Fibroblast of skin of back (primary cell): Measurements from ENCODE around the gene NDFIP2.
A peak's percentile ranks its signal among the peaks of the same experiment; 100 is the strongest.

ENCODE experiments used
- DNase-seq: peaks from one replicate; pipeline ENCODE4 v3.0.0-alpha.2; 2013

The NDFIP2 gene

DNA sequence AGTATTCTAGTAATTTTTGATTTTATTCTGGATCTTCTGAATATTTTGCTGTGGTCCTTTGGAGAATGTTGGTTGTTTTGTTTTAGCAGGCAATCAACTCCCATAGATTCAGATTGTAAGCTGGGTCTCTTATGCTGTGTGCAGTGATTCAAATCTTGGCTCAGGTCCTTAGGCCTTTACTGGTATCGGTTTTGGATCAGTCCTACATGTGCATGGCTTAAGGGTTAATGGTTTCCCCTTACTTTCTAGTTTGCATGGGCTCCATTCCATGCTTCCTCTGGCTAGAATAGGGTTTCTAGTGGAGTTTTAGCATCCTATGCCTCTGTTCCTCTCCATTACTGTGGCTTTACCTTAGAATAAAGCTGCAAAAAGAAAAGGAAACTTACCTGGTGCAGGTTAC, 16.1 kb downstream of the NDFIP2 start:
- no peak for DNase-seq

DNA sequence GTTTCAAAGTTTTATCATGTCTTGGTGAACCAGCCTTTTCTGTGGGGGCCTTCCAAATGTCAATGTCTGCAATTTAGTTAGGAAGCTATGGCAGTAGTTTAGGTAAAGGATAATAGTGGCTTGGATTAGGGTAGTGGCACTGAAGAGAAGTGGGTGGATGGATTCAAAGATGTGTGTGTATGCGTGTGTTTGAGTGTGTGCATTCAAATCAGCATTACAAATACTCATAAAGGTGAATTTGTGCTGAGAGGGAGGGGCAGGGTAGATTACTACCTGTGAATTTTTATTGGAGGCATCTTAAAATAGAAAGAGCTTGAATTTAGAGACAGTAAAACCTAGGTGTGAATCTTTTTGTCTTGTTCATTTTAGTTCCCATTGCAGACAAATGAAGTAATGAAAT, 16.9 kb downstream of the NDFIP2 start:
- DNase-seq: no peak

DNA sequence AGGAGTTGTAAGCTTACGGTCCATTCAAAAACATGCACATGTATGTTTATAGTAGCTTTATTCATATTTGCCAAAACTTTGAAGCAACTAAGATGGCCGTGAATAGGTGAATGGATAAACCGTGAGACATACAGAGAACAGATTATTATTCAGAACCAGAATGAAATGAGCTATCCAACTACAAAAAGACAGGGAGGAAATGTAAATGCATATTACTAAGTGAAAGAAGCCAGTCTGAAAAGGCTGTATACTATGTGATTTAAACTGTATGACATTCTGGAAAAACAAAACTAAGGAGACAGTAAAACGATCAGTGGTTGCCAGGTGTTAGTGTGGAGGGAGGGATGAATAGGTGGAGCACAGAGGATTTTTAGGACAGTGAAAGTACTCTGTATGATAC, 19.9 kb downstream of the NDFIP2 start:
- DNase-seq: no peak

GRCh38 chr13:79501538-79502232, 20.7 kb downstream of the NDFIP2 start:
- DNase-seq: peak; percentile 18

- no peak for DNase-seq
Observed at GRCh38 chr13:79502859-79503468, 22.0 kb downstream of the NDFIP2 start.

- DNase-seq: no peak
Observed at GRCh38 chr13:79503473-79504017, 22.6 kb downstream of the NDFIP2 start.

- no peak for DNase-seq
Observed at GRCh38 chr13:79508224-79508961, 27.4 kb downstream of the NDFIP2 start.

DNA sequence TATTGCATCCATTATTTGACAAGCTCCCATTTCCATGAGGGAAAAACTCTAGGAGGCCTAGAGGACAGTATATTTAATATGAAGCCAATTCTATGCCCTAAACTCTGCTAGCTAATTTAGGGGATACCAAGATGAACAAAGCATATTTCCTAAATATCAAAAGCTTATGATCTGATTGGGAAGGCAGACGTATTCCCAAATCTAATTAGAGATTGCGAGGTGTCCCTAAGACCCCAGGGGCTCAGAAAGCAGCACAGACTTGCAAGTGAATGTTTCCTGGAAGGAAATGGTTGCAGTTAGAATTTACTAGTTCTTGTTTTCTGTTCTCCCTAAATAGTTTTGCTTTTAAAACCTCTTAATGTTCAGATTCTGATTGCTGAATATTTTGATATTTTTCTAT, 30.7 kb downstream of the NDFIP2 start:
- DNase-seq: no peak

DNA sequence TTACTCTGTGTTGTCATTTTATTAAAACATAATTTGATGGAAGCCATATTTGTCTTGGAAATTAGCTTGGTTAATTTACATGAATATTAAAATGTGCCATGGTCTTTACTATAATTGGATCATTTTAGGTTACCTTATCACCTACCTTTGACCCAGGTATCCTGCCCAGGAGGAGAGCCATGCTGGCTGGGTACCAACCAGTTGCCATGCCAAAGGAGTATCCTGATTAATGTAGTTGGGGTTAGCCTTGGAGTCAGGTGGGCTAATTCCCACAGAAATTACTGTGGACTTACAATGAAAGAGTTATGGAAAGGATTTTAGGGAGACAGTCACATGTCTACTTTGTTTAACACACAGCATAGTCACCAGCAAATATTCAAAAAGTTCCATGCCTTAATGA, 32.0 kb downstream of the NDFIP2 start:
- no peak for DNase-seq

GRCh38 chr13:79516595-79516994, 35.6 kb downstream of the NDFIP2 start:
- DNase-seq: no peak

- DNase-seq: peak; percentile 33
Observed at GRCh38 chr13:79519255-79519654, 38.3 kb downstream of the NDFIP2 start.

DNA sequence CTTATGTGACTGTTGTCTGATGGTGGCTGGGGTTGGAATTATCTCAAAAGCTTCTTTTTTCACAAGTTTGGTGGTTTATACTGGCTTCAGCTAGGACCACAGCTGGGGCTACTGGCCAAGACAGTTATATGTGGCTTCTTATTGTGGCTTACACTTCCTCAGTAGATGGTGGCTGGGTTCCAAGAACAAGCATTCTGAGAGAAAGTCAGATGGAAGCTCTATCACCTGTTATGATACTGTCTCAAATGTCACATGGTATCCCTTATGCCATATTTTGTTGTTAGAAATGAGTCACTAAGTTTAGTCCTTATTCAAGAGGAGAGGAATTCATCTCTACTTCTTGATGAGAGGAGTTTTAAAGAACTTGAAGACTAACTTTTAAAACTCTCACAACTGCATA, 41.6 kb downstream of the NDFIP2 start:
- peak; percentile 26 for DNase-seq

GRCh38 chr13:79525064-79525857, 44.3 kb downstream of the NDFIP2 start:
- DNase-seq: no peak

DNA sequence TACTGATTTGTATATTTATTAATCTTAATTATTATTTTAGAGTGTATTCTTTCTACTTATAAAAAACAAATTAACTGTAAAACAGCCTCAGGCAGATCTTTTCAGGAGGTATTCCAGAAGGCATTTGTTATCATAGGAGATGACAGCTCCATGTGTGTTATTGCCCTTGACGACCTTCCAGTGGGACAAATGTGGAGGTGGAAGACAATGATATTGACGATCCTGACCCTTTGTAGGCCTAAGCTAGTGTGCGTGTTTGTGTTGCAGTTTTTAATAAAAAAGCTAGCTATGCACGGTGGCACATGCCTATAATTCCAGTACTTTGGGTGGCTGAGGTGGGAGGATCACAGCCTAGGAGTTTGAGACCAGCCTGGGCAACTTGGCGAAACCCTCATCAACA, 46.7 kb downstream of the NDFIP2 start:
- DNase-seq: no peak

DNA sequence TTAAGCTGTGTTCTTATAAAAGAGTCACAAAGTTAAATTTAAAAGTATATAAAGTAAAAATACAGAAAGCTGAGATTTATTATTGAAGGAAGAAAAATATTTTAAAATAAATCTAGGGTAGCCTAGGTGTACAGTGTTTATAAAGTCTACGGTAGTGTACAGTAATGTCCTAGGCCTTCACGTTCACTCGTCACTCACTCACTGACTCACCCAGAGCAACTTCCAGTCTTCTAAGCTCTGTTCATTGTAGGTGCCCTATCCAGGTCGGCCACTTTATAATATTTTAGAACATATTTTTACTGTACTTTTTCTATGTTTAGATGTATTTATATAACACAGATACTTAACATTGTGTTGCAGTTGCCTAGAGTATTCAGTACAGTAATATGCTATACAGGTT, 47.4 kb downstream of the NDFIP2 start:
- no peak for DNase-seq

DNA sequence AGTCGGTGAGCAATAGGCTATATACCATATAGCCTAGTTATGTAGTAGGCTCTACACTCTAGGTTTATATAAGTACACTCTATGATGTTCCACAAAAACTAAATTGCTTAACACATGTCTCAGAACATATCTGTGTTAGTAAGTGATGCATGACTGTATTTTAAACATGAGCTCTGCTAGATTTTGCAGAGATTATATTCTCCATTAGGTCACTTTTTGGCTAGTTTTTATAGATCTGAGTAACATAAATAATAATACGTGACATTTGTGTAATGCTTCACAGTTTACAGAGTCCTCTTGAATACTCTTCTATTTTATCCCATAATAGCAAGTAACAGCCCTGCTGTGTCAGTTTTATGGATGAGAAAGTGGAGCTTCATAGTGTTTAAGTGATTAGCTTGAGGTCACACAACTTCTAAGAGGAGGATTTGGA, 47.8 kb downstream of the NDFIP2 start:
- DNase-seq: no peak

DNA sequence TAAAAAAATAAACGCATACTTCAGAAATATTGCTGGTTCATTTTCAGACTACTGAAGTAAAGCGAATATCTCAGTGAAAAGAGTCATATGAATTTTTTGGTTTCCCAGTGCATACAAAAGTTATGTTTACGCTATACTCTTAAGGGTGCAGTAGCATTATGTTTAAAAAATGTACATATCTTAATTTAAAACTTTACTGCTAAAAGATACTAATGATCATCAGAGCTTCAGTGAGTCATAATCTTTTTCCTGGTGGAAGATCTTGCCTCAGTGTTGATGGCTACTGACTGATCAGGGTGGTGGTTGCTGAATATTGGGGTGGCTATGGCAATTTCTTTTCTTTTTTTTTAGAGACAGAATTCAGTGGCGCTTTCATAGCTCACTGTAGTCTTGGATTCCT, 48.9 kb downstream of the NDFIP2 start:
- DNase-seq: no peak

GRCh38 chr13:79530270-79530669, 49.3 kb downstream of the NDFIP2 start:
- no peak for DNase-seq

- no peak for DNase-seq
Observed at GRCh38 chr13:79531542-79532254, 50.7 kb downstream of the NDFIP2 start.

GRCh38 chr13:79532576-79532975, 51.6 kb downstream of the NDFIP2 start:
- no peak for DNase-seq

GRCh38 chr13:79533781-79534400, 52.9 kb downstream of the NDFIP2 start:
- DNase-seq: peak; percentile 44

- peak; percentile 7 for DNase-seq
Observed at GRCh38 chr13:79534596-79534995, 53.6 kb downstream of the NDFIP2 start.
